ENCODE data around the gene ZDHHC4. TPM values are rescaled to one million over a fixed set of nuclear protein-coding genes. Genes with fewer than 3 reads are reported as not detected.
A peak's percentile ranks its signal among the peaks of the same experiment; 100 is the strongest.

The ZDHHC4 gene
- total and polyA plus RNA-seq, 2 of the 13 experiments (the other 11 are each of a cell fraction or from before 2014, with no cell fraction given), result 83.2 to 188 TPM

DNA sequence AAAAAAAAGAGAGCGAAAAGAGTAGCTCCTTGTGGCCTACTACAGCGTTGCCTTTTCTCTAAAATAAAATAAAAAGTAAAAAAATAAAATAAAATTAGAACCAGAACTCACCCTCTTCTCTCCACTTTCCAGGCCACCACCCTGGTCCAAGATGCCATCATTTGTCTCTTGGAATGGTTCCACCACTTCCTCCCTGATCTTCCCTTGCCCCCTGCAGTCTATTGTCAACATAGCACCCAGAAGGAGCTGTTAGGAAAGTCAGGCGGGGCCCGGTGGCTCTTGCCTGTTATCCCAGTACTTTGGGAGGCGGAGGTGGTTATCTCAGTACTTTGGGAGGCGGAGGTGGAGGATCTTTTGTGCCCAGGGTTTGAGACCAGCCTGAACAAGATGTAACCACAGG lies 18.4 kb upstream of the ZDHHC4 start (continued):
- TF ChIP-seq, protein P1, sequence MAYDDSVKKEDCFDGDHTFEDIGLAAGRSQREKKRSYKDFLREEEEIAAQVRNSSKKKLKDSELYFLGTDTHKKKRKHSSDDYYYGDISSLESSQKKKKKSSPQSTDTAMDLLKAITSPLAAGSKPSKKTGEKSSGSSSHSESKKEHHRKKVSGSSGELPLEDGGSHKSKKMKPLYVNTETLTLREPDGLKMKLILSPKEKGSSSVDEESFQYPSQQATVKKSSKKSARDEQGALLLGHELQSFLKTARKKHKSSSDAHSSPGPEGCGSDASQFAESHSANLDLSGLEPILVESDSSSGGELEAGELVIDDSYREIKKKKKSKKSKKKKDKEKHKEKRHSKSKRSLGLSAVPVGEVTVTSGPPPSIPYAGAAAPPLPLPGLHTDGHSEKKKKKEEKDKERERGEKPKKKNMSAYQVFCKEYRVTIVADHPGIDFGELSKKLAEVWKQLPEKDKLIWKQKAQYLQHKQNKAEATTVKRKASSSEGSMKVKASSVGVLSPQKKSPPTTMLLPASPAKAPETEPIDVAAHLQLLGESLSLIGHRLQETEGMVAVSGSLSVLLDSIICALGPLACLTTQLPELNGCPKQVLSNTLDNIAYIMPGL (CRISPR knock-in tag; IDR thresholded peaks at IDR 0.05; ENCODE audit: borderline replicate concordance in 1 of 2, low read depth in 1 of 2), result peak in 1 of 2 experiments; percentile 30; a peak in 1 of 4 replicates
- TF ChIP-seq MIER2 (CRISPR knock-in tag; IDR thresholded peaks at IDR 0.05) (no peak), NR1H2 (CRISPR knock-in tag; IDR thresholded peaks at IDR 0.05; ENCODE audit: borderline replicate concordance, low read depth) (no peak)

DNA sequence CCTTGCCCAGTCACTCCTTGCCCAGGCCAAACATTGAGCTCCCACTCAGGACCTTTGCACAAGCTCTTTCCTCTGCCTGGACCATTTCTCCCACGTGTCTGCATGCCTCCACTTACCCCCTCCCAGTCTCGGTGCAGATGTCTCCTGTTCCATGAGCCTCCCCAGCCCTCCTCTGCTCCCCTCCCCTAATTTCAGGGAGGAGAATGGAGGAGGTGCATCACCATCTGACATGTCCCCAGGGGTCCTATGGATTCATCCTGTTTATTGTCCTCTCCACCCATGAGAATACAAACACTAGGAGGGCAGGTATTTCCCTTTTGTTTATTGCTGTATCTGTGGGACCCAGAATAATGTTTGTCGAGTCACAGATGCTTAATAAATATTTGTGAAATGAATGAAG lies 17.4 kb upstream of the ZDHHC4 start:
- BruUV-seq (replicated peaks), result no TSS peak
- H3K27me3 ChIP-seq (ENCODE audit: control insufficient read depth in 1 of 2, insufficient read depth in 2 of 2, low read length in 2 of 2), result no peaks in the 10 kb centered on the region
- H3K9ac ChIP-seq (ENCODE audit: insufficient read depth, low read depth, low read length), result no peak overlapping the region
- H3K9me3 ChIP-seq (ENCODE audit: low read length), result no peaks in the 10 kb centered on the region
- ChIA-PET POLR2A (interaction anchor here (1.6 to 1.8 kb wide), 2 partner anchors 16 to 18 kb away, joined by 3 to 4 read pairs; no protein-coding TSS in a partner anchor), CTCF (ENCODE audit: low intra/inter-chr PET ratio, low total read pairs) (no interaction called here)
- DNase-seq (ENCODE audit: low spot score) (no peak), FAIRE-seq (no peak), ATAC-seq (no peak)
- intact Hi-C loops (cut with micrococcal nuclease; ENCODE audit: unreplicated experiment), result loop anchor here (1.0 kb wide), 1 partner anchor 44 kb away; no protein-coding TSS in a partner anchor
- in situ Hi-C loops (cut with HindIII; ENCODE audit: extremely low pct_ligation_motif_present, low pct_unique_long_range_greater_than_20kb), result no loop called here
- no peak overlapping the region for H3K27ac ChIP-seq (ENCODE audit: extremely low read length, insufficient read depth, low read length)
- TF ChIP-seq NR2F1 (CRISPR knock-in tag; IDR thresholded peaks at IDR 0.05), result no peak
- H4K20me1 ChIP-seq (ENCODE audit: insufficient read depth, low read length), result no peaks in the 10 kb centered on the region
- no peak overlapping the region for H3K4me2 ChIP-seq (ENCODE audit: low read depth, low read length)
- H3K36me3 ChIP-seq (replicated peaks in 1 of 2; ENCODE audit: control insufficient read depth in 1 of 2, insufficient read depth in 2 of 2, low read length in 2 of 2), result no peaks in the 10 kb centered on the region
- H3K4me1 ChIP-seq (ENCODE audit: insufficient read depth, low read length), result peaks cover 8% of the 10 kb centered on the region; the same call in 1 of the 2 replicates
- no peak overlapping the region for H3K4me3 ChIP-seq (replicated peaks in 1 of 3; ENCODE audit: insufficient read depth in 1 of 3, low read depth in 2 of 3, low read length in 3 of 3)
- WGBS (ENCODE audit: low lambda C conversion rate), result 14% methylated on average over 3 of the region's 3 CpGs
- H2AFZ ChIP-seq (ENCODE audit: low read length), result no peak overlapping the region
- H3K79me2 ChIP-seq (ENCODE audit: insufficient read depth, low read length), result no peaks in the 10 kb centered on the region

DNA sequence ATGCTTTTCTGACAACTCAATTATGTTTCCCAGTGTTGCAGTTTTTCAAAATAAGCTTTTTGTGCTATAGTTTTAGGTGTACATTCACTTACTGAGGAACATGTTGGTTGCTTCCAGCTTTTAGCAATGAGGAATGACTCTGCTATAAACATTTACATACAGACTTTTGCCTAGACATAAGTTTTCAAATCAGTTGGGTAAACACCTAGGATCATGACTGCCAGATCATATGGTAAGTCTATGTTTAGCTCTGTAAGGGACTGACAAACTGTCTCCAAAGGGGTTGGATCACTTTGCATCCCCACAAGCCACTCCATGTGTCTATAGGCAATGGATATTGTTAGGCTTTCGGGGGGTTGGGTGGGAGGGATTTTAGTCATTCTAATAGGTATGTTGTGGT lies 15.1 kb upstream of the ZDHHC4 start:
- in situ Hi-C loops (cut with HindIII; ENCODE audit: extremely low pct_ligation_motif_present, low pct_unique_long_range_greater_than_20kb), result no loop called here
- CTCF ChIA-PET (ENCODE audit: low intra/inter-chr PET ratio, low total read pairs), result no interaction called here
- TF ChIP-seq, protein P2, sequence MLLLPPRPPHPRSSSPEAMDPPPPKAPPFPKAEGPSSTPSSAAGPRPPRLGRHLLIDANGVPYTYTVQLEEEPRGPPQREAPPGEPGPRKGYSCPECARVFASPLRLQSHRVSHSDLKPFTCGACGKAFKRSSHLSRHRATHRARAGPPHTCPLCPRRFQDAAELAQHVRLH (CRISPR knock-in tag; IDR thresholded peaks at IDR 0.05; ENCODE audit: borderline replicate concordance, low read depth), result no peak
- TF ChIP-seq BCL6 (CRISPR knock-in tag; IDR thresholded peaks at IDR 0.05) (no peak), REXO4 (CRISPR knock-in tag; IDR thresholded peaks at IDR 0.05; ENCODE audit: borderline replicate concordance) (no peak), ZNF670 (CRISPR knock-in tag; IDR thresholded peaks at IDR 0.05; ENCODE audit: borderline replicate concordance) (no peak), STAG1 (CRISPR knock-in tag; IDR thresholded peaks at IDR 0.05) (no peak)
- TF ChIP-seq, protein P3, sequence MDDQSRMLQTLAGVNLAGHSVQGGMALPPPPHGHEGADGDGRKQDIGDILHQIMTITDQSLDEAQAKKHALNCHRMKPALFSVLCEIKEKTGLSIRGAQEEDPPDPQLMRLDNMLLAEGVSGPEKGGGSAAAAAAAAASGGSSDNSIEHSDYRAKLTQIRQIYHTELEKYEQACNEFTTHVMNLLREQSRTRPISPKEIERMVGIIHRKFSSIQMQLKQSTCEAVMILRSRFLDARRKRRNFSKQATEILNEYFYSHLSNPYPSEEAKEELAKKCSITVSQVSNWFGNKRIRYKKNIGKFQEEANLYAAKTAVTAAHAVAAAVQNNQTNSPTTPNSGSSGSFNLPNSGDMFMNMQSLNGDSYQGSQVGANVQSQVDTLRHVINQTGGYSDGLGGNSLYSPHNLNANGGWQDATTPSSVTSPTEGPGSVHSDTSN (CRISPR knock-in tag; IDR thresholded peaks at IDR 0.05; ENCODE audit: borderline replicate concordance), result no peak

More for the DNA sequence above, 15.1 kb upstream of the ZDHHC4 start:
- H3K4me1 ChIP-seq (ENCODE audit: insufficient read depth, low read length), result peaks cover 23% of the 10 kb centered on the region
- ATAC-seq (no peak), DNase-seq (ENCODE audit: low spot score) (no peak), FAIRE-seq (no peak)
- no peaks in the 10 kb centered on the region for H3K9me3 ChIP-seq (ENCODE audit: low read length)
- H3K9ac ChIP-seq (ENCODE audit: insufficient read depth, low read depth, low read length), result no peak overlapping the region
- H3K79me2 ChIP-seq (ENCODE audit: insufficient read depth, low read length), result no peaks in the 10 kb centered on the region
- H4K20me1 ChIP-seq (ENCODE audit: insufficient read depth, low read length), result no peaks in the 10 kb centered on the region
- intact Hi-C loops (cut with micrococcal nuclease; ENCODE audit: unreplicated experiment), result no loop called here
- no peak overlapping the region for H3K27ac ChIP-seq (ENCODE audit: extremely low read length, insufficient read depth, low read length)
- 48% methylated on average over 1 of the region's 1 CpG for WGBS (ENCODE audit: low lambda C conversion rate)
- no peak overlapping the region for H3K4me3 ChIP-seq (replicated peaks in 1 of 3; ENCODE audit: insufficient read depth in 1 of 3, low read depth in 2 of 3, low read length in 3 of 3)
- POLR2A ChIA-PET, result no interaction called here
- no peak overlapping the region for H2AFZ ChIP-seq (ENCODE audit: low read length)
- H3K27me3 ChIP-seq (ENCODE audit: control insufficient read depth in 1 of 2, insufficient read depth in 2 of 2, low read length in 2 of 2), result no peaks in the 10 kb centered on the region
- no peaks in the 10 kb centered on the region for H3K36me3 ChIP-seq (replicated peaks in 1 of 2; ENCODE audit: control insufficient read depth in 1 of 2, insufficient read depth in 2 of 2, low read length in 2 of 2)
- no TSS peak for BruUV-seq (replicated peaks)
- no peak overlapping the region for H3K4me2 ChIP-seq (ENCODE audit: low read depth, low read length)
